Right ventricle myocardium inferior (tissue), 1 donor: ENCODE results near the gene KIAA1549. TPM values are rescaled to one million over a fixed set of nuclear protein-coding genes. Genes with fewer than 3 reads are reported as not detected.

Source experiments
- ATAC-seq: fragments of 200-7000 bp; cut with Tn5 transposase; one replicate; pipeline ENCODE4 v1.9.1; 2020; ENCODE audit warnings: mild to moderate bottlenecking, moderate library complexity
- DNase-seq: peaks from one replicate; pipeline ENCODE4 v3.0.0; 2021; ENCODE audit errors: missing footprints
- intact Hi-C: fragments of 100-400 bp; cut with DNase I; formaldehyde crosslinking; loops from one replicate; pipeline ENCODE4 v1.11.0; 2022
- total RNA-seq: library from RNA; stranded (reverse); fragmentation: NEBNext Ultra II Directional; extraction: Animal tissue kit (Norgen Biotek cat#: 25700); gene quantifications from one replicate; pipeline ENCODE4 v1.2.1, GENCODE V29; 2021
- donor health status: DM: no; HTN: yes; CAD: no; lungs with severe emphysema.

The KIAA1549 gene
- total RNA-seq, 1 donor from 2014 or later: 1.8 TPM

DNA sequence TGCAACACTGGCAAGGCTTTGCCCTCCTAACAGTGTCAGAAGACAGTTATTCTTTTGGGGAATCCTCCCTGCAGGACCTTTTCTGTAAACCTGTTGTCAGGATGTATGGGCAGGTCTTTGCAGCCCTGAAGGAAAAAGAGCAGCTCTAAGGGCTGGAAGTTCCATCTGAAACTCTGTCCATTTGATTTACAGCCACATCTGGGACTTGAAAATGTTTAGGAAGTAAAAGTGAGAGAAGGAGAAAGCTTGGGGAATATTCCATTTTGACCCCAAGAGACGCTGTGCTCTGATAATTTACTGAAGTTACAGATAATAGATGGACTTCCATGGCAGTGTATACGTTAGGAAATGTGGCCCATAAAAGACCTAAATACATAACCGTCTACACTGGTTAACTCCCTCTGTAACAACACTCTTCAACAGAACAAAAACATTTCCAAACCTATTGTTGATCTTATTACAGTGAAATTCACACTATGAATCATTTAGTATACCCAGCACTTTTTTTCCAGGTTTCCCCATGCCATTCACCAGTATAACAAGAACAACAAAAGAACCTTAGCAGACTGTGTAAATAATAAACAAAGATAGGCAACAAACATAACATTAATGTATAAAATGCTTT, 89.1 kb downstream of the KIAA1549 start:
- intact Hi-C loops: no loop called here
- DNase-seq (no peak), ATAC-seq (no peak)

DNA sequence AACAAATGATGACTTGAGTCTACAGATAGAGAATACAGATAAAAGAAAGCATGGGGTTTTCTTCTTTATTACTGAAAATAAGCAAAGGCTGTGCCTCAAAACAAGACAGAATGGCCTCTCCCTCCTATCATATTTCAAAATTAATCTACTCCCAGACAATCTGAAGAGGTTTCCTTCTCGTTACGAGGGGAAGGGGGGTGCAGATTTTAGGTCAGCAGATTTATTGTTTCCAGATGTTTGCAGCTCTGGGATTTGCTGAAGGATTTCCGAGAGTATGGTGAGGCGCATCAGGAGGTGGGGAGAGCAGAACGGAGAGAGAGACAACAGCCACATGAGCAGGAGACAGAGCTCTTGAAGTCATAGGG, 89.8 kb downstream of the KIAA1549 start:
- intact Hi-C loops: no loop called here
- DNase-seq: no peak
- ATAC-seq: no peak

DNA sequence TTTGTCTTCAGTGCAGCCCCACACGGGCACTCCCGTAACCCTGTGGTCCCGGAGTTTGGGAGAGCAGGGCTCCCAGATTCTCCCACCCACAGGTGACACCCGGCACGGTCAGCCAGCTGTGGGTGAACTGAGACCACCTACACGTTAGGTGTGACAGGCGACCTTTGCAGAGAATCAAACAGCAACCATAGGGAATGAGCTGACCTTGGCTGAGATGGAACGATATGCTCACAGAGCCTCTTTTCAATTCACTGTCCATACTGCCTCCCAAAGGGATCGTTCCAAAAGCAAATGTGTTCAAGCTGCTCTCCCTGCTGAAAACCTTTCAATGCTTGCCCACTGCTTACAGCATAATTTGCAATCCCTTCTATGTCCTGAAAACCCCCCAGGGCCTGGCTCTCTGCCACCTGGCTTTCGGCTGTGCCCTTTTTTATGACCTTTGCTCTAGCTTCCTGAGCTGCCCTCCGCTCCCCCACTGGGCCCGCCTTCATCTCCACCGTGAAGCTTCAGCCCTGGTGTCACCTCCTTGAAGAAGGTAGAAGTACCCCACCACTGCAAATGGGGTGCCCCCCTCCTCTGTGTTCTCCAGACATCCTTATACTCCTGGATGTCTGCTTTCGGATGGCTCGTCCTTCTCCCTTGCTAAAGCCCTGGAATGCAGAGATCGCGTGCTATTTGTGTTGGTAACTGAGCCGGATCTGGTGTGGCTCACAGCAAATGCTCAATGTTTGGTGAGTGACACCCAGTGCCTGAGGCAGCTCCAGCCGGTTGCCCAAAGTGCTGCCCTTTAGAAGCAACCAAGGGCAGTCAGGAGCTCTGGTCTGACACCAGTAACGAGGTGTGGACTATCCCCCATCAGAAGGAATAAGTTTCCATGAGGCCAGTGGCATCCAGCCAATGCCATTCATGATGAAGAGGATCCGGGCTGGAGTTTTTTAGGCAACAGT, 90.4 kb downstream of the KIAA1549 start:
- intact Hi-C loops: no loop called here
- ATAC-seq: peak; percentile 83
- no peak for DNase-seq

DNA sequence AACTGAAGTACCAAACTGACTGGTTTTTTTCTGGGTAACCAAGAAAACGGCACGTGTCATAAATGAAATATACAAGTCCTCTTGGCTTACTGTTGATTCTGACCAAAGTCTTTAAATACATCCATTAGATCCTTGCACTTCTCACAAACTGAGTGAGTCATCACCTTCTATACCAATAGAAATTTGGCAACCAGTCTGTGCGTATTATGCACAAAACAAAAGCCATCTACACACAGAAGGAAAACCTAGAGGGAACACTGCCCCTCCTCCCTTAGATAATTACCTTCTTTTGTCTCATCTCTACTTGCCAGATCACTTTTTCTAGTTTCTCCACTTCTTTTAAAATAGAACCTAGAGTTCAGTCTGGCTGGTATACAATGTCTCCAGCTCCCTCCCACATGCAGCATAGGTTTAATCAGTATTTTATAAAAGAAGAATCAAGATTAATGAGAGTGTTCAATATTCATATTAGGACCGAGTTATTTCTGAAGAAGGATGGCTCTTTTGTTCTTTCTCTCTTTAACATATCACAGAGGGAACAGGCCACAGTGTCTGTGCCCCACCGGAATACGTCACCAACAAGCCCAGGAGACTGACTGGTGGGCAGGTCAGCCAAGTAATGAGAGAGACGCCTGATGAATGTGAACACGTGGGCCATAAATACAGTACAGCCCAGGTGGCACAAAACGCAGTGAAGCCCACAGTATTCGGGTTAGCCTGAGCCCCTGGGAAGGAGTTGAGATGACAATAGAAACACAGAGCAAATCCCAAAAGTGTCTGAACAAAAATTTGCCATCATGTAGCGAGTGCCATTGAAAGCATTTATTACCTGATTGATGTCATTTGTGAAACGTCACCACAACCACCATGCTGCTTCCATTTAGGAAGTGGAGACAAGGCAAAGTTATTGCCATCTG, 91.3 kb downstream of the KIAA1549 start:
- intact Hi-C loops: no loop called here
- DNase-seq (no peak), ATAC-seq (no peak)

DNA sequence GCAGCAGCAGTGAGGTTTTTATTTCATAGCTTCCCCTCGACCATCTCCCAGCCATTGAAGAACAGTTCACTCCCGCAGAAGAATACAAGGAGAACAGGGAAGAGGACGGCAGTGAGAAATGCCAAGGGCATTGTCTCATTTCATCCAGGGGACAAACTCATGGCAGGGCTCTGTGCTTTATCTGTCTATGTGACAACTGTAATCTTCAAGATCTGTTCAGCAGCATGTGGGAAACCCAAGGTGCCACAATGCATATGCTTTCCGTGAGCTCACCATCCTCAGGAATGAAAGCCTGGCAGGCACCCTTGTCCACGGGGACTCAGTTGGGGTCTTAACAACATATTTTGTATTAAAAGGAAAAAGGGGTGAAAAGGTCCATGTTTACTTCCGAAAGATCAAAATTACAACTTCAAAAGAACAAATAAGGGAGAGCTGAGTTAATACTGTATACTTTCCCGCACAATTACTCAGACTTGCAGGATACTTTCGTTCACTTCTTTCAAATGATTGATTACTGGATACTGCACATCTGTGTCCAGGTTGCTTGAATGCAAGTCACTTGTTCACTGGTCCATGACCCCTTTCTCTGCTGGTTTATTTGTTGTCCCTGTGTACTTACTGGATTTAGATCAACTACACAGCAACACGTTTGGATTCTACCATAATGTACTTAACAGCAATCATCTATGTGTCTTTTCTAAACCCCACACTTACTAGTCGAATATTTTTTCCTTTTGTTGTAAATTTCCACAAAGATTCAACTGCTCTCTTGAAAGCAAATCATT, 93.1 kb downstream of the KIAA1549 start:
- intact Hi-C loops: no loop called here
- ATAC-seq (no peak), DNase-seq (no peak)

DNA sequence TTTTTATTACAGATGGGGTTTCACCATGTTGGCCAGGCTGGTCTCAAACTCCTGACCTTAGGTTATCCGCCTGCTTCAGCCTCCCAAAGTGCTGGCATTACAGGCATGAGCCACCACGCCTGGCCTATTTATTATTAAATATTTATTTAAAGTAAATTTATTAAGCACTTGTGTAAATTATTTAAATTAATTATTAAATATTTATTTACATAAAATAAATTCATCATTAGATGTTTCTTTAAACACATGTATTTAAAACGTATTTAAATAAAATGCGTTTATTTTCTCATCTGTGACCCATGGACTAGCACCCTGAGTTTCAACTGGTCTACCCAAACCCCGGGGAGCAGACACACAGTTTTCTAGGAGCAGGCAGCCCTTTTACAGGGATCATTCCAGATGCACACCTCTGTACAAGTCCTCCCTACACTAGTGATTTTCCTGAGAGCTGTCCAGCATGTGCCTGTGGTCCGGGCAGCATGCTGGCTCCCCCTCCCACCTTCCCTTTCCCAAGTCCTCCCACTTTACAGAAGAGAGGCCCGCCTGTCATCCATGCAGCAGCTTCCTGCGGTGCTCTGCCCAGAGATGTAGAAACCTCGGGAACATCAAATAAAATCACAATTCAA, 94.0 kb downstream of the KIAA1549 start:
- DNase-seq: no peak
- intact Hi-C loops: no loop called here
- ATAC-seq: no peak

DNA sequence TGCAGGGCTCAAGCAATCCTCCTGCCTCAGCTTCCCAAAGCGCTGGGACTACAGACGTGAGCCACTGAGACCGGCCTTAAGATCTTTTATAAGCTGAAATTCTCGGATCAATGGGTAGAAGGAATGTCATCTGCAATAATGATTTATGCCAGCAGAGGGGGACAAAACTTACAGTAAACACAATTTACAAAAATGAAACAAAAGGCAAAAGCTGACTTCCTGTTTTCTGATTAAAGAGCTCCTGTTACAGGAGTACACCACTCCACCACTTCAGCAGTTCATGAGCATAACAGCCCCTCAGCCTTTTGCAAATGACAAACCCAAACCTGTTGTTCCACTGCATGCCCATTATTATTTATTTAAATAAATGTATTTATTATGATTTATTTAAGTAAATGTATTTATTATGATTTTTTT, 94.7 kb downstream of the KIAA1549 start:
- no peak for DNase-seq
- ATAC-seq: no peak
- intact Hi-C loops: loop anchor here (1.0 kb wide), 1 partner anchor 95 kb away; the partner anchor contains the start of gene KIAA1549

DNA sequence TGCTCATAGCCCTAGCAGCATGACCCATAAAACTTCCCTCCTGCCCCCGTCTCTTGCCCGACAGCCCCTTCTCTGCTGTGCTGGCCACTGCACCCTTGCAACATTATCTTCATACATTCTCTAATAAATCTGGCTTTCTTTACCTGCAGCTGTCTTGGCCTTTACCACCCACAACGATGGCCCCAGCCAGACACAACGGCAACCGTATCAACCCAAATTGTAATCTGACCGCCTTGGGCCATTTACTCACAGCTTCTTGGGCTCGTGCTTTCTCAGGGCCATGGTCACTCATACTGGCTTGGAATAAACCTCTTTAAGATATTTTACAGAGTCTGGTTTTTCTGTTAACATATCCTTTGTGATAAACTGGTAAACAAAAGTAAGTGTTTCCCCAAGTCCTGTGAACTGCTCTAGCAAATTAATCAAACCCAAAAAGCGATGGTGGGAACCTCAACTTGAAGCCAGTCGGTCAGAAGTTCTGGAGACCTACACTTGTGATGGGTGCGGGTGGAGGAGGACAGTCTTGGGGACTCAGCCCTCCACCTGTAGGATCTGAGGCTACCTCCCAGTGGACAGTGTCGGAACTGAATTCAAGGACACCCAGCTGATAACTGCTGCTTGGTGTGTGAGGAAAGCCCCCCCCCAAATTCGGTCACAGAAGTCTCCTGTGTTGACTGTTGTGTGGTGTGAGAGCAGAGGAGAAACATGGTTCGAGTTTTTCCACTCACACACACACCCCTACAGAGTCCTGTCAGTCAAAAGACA, 95.6 kb downstream of the KIAA1549 start:
- ATAC-seq (no peak), DNase-seq (no peak)
- intact Hi-C loops: loop anchor here (1.0 kb wide), 1 partner anchor 96 kb away; the partner anchor contains the start of gene KIAA1549

DNA sequence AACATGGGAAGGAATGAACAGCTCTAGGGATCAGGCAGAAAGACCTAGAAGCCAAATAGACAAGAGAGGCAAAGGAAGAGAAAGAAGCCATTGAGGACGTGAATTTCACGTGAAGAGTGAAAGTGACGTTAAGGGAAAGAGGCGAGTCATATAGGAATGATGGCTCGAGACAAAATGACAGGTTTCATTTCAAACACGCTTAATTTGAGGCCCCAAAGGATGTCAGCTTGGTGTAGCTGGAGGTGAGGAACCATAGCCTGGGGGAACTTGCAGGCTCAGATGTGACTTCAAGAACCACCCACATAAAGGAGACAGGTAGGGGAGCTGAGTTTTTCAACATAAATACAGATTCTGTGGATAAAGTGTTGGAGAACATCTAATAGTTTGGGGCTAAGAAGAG, 98.9 kb downstream of the KIAA1549 start:
- intact Hi-C loops: loop anchor here (5.0 kb wide), 1 partner anchor 195 kb away; no protein-coding TSS in a partner anchor
- DNase-seq (no peak), ATAC-seq (no peak)

DNA sequence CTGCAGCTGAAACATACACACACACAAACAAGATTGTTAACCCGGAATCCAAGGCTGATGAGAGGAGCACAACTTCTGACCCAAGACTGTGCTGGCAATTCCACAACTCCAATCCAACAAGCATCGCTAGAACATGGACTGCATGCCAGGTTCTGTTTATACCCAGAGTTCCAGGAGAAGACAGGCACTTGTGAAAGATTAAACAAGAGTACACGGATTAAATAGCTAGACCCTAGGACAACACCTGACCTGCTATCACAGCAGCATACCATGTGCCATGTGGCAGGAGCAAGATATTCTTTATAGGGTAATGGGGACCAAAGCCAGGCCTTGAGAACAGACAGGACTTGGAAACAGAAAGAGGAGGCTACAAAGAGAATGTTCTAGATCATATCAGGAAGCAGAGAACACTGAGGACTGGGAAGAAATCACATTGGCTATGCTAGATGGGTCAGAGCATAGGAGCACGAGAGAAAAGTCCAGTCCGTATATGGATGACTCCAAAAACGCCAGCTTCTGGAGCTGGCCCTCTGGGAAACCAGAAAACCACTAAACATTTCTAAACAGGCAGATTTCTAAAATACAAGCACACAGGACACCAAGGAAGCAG, 99.5 kb downstream of the KIAA1549 start:
- intact Hi-C loops: loop anchor here (5.0 kb wide), 1 partner anchor 196 kb away; no protein-coding TSS in a partner anchor
- ATAC-seq: peak; percentile 51
- no peak for DNase-seq

DNA sequence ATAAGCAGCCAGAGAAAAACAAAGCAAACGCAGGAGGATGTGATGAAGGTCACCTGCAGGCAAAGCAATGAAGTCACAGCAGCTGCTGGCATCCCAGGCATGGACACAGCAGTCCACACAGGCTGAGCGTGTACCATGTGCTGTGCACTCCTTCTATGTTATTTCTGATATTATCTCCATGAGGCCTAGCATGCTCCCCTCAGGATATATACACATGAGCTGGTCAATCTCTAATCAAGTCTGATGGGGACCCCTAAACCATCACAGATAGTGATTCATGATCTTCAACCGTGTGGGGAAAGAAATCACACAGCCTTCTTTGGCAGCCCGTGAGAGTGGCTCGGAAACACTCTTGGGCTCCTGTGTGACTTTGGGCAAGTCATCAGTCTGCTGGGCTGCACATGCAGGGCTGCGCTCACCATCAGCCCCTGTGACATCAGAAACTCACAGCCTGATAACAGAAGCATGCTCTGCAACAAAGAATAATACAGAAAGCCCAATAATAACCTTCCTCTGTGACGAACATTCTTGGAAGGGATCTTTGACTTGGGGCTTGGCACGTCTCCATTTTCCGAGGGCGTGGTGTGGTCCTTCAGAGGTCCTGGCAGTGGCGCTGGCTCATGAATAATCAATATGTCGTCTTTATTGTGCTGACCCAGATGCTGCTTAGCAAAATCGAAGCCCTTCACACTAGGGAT, 100.2 kb downstream of the KIAA1549 start:
- DNase-seq (no peak), ATAC-seq (peak; percentile 58)
- intact Hi-C loops: loop anchor here (5.0 kb wide), 1 partner anchor 196 kb away; no protein-coding TSS in a partner anchor

DNA sequence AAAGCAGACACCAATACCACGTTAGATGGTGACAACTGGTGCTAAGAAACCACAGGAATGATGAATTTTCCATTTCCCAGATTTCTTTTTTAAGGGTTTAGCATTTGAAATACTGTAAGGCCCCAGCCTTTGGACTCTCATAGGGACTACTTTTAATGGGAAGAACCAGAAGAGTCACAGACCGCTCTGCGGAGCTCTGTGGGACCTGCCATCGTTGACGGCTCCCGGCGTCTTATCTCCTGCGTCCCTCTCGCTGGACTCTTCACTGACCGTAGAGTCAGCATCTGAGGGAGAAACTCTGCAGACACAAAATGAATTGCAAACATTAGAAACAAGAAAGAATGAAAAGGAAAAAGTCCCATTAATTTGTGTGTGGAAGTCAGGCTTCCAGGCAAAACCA, 101.8 kb downstream of the KIAA1549 start:
- ATAC-seq (no peak), DNase-seq (no peak)
- intact Hi-C loops: no loop called here

DNA sequence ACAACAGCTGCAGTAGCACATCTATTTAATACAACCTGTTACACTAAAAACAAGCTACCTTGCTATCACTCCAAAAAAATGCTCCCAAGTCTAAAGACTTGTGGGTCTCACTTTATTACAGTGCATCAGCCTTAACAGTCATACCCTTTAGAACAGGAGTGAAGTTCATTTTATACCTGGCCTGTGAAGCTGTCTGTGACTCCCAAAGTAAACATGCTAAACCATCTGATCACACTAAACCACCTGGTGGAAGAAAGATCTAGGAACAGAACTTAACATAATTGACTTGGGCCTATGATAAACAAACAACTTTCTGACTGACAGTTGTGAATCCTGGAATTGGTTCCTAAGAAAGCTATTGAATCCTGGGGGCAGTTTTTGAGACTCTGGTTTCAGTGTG, 102.3 kb downstream of the KIAA1549 start:
- DNase-seq (no peak), ATAC-seq (no peak)
- intact Hi-C loops: no loop called here

DNA sequence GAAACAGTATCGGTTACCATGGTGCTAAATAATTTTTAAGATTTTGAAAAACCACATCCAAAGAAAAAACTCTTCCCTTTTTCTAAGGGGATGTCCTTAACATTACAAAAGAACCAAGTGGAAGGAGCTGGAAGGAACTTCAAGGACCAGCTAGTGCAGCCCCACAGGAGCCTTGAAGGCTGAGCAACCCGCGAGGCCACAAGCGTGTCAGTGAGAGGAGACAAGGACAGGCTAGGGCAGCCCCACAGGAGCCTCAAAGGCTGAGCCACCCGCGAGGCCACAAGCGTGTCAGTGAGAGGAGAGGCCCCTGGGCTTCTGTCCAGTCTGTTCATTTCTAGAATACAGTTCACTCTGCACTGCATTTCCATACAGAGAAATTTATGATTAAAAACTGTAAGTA, 103.1 kb downstream of the KIAA1549 start:
- ATAC-seq: no peak
- intact Hi-C loops: no loop called here
- no peak for DNase-seq

DNA sequence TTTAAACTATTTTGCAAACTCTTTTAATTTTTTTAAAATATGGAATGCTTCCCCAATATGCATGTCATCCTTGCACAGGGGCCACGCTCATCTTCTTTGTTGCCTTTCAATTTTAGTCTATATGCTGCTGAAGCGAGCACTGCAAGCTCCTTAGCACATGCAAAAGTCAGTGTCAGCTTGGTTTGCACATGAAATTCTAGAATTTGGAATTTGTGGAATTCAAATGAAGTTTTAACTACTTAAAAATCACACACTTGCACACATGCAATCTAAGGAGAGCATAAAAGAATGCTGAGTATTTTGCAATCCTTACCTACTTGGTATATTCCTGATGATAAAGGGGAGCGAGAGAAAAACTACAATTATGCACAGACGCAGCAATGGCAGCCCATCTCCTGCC, 104.9 kb downstream of the KIAA1549 start:
- intact Hi-C loops: no loop called here
- ATAC-seq: no peak
- DNase-seq: no peak

DNA sequence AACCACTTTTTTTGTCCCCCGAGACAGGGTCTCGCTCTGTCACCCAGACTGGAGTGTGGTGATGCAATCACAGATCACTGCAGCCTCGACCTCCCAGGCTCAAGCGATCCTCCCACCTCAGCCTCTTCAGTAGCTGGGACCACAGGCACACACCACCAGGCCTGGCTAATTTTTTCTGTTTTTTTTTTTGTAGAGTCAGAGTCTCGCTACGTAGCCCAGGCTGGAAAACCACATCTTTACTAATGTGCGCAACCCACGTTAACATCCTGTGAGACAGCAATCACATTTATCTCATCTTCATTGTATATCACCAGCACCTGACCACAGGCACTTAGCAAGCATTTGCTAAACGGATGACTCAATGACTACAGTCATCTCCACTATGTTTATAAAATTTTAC, 105.4 kb downstream of the KIAA1549 start:
- DNase-seq: no peak
- ATAC-seq: no peak
- intact Hi-C loops: no loop called here
